ENCODE results near the gene PLA1A.

Gene PLA1A

GRCh38 chr3:119595639-119596334 is 1.9 kb upstream of the PLA1A start:
- H3K4me3 ChIP-seq (replicated peaks; ENCODE audit: low read depth, low read length): peak overlapping the region; percentile 19
- TF ChIP-seq, protein P1, sequence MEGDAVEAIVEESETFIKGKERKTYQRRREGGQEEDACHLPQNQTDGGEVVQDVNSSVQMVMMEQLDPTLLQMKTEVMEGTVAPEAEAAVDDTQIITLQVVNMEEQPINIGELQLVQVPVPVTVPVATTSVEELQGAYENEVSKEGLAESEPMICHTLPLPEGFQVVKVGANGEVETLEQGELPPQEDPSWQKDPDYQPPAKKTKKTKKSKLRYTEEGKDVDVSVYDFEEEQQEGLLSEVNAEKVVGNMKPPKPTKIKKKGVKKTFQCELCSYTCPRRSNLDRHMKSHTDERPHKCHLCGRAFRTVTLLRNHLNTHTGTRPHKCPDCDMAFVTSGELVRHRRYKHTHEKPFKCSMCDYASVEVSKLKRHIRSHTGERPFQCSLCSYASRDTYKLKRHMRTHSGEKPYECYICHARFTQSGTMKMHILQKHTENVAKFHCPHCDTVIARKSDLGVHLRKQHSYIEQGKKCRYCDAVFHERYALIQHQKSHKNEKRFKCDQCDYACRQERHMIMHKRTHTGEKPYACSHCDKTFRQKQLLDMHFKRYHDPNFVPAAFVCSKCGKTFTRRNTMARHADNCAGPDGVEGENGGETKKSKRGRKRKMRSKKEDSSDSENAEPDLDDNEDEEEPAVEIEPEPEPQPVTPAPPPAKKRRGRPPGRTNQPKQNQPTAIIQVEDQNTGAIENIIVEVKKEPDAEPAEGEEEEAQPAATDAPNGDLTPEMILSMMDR (IDR thresholded peaks at IDR 0.05; ENCODE audit: low read length, missing control alignments): no peak
- no peak for DNase-seq (ENCODE audit: low read depth)

DNA sequence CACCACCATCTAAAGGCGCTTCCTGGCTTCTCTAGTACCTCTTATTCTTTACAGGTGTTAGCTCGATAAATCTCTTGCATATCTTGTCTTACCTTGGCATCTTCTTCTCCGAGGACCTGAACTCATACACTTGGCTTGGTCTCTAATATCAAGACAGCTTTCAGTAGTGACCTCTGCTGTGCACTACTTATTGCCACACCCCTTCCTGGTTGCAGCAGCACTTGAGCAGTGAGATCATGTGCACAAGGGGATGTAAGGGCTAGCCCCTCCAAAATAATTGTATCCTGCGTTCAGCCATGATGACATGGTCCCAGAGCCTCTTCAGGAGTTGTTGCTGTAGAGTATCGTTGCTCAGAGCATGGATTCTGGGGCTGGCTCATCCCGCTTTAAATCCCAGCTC is 1.3 kb upstream of the PLA1A start:
- DNase-seq (ENCODE audit: low read depth): no peak
- H3K4me3 ChIP-seq (replicated peaks; ENCODE audit: low read depth, low read length): no peak overlapping the region

GRCh38 chr3:119598410-119599098 is 869 bp downstream of the PLA1A start:
- no peak for DNase-seq (ENCODE audit: low read depth)
- TF ChIP-seq, protein P1 (IDR thresholded peaks at IDR 0.05; ENCODE audit: low read length, missing control alignments): no peak
- no peak overlapping the region for H3K4me3 ChIP-seq (replicated peaks; ENCODE audit: low read depth, low read length)

More for the DNA sequence above, 1.3 kb upstream of the PLA1A start:
- TF ChIP-seq, protein P1 (IDR thresholded peaks at IDR 0.05; ENCODE audit: low read length, missing control alignments): no peak

- DNase-seq (ENCODE audit: low read depth): no peak
- H3K4me3 ChIP-seq (replicated peaks; ENCODE audit: low read depth, low read length): no peak overlapping the region
- TF ChIP-seq, protein P1 (IDR thresholded peaks at IDR 0.05; ENCODE audit: low read length, missing control alignments): no peak
Measured at GRCh38 chr3:119599558-119600174, 2.0 kb downstream of the PLA1A start.

DNA sequence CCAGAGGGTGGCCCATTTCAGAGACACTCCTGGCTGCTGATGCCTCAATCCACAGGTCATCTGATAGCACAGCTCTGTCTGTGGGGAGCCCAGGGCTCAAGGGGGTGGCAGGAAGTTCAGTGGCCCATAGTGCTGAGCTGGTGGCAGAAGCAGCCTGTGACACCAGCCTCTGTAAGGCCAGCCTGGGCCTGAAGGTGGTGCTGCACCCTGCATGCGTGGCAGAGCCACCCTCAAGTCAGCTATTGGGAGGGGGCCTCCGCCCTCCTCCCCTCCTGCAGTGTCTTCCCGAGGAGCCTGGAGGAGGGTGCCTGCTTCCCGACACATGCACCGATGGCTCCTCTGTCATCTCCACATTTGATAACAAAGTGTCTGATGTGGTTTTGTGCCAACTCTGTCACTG is 3.0 kb downstream of the PLA1A start:
- H3K4me3 ChIP-seq (replicated peaks; ENCODE audit: low read depth, low read length): no peak overlapping the region
- DNase-seq (ENCODE audit: low read depth): no peak
- TF ChIP-seq, protein P1 (IDR thresholded peaks at IDR 0.05; ENCODE audit: low read length, missing control alignments): peak; percentile 21

- DNase-seq (ENCODE audit: low read depth): no peak
- no peak overlapping the region for H3K4me3 ChIP-seq (replicated peaks; ENCODE audit: low read depth, low read length)
- TF ChIP-seq, protein P1 (IDR thresholded peaks at IDR 0.05; ENCODE audit: low read length, missing control alignments): no peak
Measured at GRCh38 chr3:119601154-119601553, 3.5 kb downstream of the PLA1A start.

All from fibroblast of pulmonary artery (primary cell).